B cell (primary cell): ENCODE data around the gene BCL2L11. TPM values are rescaled to one million over a fixed set of nuclear protein-coding genes. Genes with fewer than 3 reads are reported as not detected.

Experiments
- ATAC-seq: fragments of 200-7000 bp; cut with Tn5 transposase; one replicate; pipeline ENCODE4 v1.10.0; 2021; ENCODE audit warnings: low read depth, mild to moderate bottlenecking, moderate number of reproducible peaks, moderate library complexity
- CTCF ChIA-PET: fragments of 350-600 bp; sonication (Branson Sonifier 250); formaldehyde crosslinking; loops from one replicate; lab custom pipeline; 2021; ENCODE audit warnings: antibody characterized with exemption, inconsistent platforms; lab: Charles Lee
- POLR2A ChIA-PET: fragments of 350-600 bp; sonication (Branson Sonifier 250); formaldehyde crosslinking; loops from one replicate; lab custom pipeline; 2021; ENCODE audit warnings: antibody characterized with exemption; lab: Charles Lee
- DNase-seq: peaks from one replicate; pipeline ENCODE4 v3.0.0; 2013
- H2AFZ ChIP-seq: 2 replicates; pipeline ENCODE4 v1.6.1; 2012; ENCODE audit warnings: mild to moderate bottlenecking, low read depth, low read length; ENCODE audit not compliant: insufficient read depth, poor library complexity, severe bottlenecking
- H3K27ac ChIP-seq, 2 donors: 1 replicate in 1 of 2; 2 replicates in 1 of 2; pipeline ENCODE4 v1.5.1; 2012 to 2013; ENCODE audit warnings: low read length in 2 of 2, mild to moderate bottlenecking in 2 of 2, moderate library complexity in 1 of 2
- H3K27me3 ChIP-seq, 4 experiments: fragments of 200-600 bp in 1 of 4; sonication (generic) in 1 of 4; replicated peaks in 1 of 4; 1 replicate in 2 of 4; 2 replicates in 2 of 4; pipeline versions ENCODE4 v1.6.1 to v1.7.0; 2013 to 2016; ENCODE audit warnings: low read length in 3 of 4, mild to moderate bottlenecking in 2 of 4, mixed read lengths in 1 of 4, moderate library complexity in 1 of 4; ENCODE audit not compliant: insufficient read depth in 4 of 4, control insufficient read depth in 3 of 4; ENCODE audit errors: control extremely low read depth in 1 of 4
- H3K36me3 ChIP-seq, 2 experiments: replicated peaks in 1 of 2; 1 replicate in 1 of 2; 2 replicates in 1 of 2; pipeline versions ENCODE4 v1.6.1 to v1.7.1; 2013; ENCODE audit warnings: low read length in 1 of 2; ENCODE audit not compliant: insufficient read depth in 2 of 2, control insufficient read depth in 1 of 2; ENCODE audit errors: control extremely low read depth in 1 of 2, extremely low read depth in 1 of 2
- H3K4me1 ChIP-seq, 2 donors: fragments of 200-600 bp in 1 of 2; sonication (generic) in 1 of 2; 1 replicate in 1 of 2; 2 replicates in 1 of 2; pipeline versions ENCODE4 v1.5.1 to v1.6.1; 2013 to 2017; ENCODE audit warnings: low read length in 2 of 2; ENCODE audit not compliant: control insufficient read depth in 2 of 2, insufficient read depth in 2 of 2
- H3K4me2 ChIP-seq: replicated peaks from 2 replicates; pipeline ENCODE3; 2012; ENCODE audit warnings: mild to moderate bottlenecking, low read depth, low read length; ENCODE audit not compliant: poor library complexity, severe bottlenecking
- H3K4me3 ChIP-seq, 5 experiments: fragments of 200-600 bp in 1 of 5; sonication (generic) in 1 of 5; 1 replicate in 3 of 5; 2 replicates in 2 of 5; pipeline versions ENCODE4 v1.5.1 to v1.7.0; 2011 to 2016; ENCODE audit warnings: low read length in 4 of 5, mild to moderate bottlenecking in 4 of 5, low read depth in 2 of 5, control low read depth in 1 of 5, moderate library complexity in 1 of 5; ENCODE audit not compliant: insufficient read depth in 1 of 5; ENCODE audit errors: control extremely low read depth in 1 of 5, extremely low read depth in 1 of 5
- H3K79me2 ChIP-seq: fragments of 200-600 bp; sonication (generic); one replicate; pipeline ENCODE4 v1.6.0; 2016; ENCODE audit warnings: low read length; ENCODE audit not compliant: control insufficient read depth, insufficient read depth
- H3K9ac ChIP-seq: fragments of 200-600 bp; sonication (generic); 2 replicates; pipeline ENCODE4 v1.6.1; 2017; ENCODE audit warnings: mild to moderate bottlenecking, low read length, moderate library complexity
- H3K9me3 ChIP-seq, 3 donors: one replicate each; pipeline versions ENCODE4 v1.6.1 to v1.7.1; 2013; ENCODE audit warnings: low read length in 2 of 3; ENCODE audit not compliant: control insufficient read depth in 2 of 3, insufficient read depth in 1 of 3; ENCODE audit errors: control extremely low read depth in 1 of 3
- H4K20me1 ChIP-seq: 2 replicates; pipeline ENCODE4 v1.6.0; 2012; ENCODE audit warnings: mild to moderate bottlenecking, low read length; ENCODE audit not compliant: insufficient read depth, control insufficient read depth, poor library complexity, severe bottlenecking
- H3K27ac Mint-ChIP-seq: one replicate; pipeline ENCODE4 v1.8.0; 2021; ENCODE audit warnings: mixed read lengths
- H3K27me3 Mint-ChIP-seq: one replicate; pipeline ENCODE4 v1.8.0; 2021; ENCODE audit warnings: mixed read lengths
- H3K4me1 Mint-ChIP-seq: one replicate; pipeline ENCODE4 v1.8.0; 2021; ENCODE audit warnings: mixed read lengths
- H3K4me3 Mint-ChIP-seq: one replicate; pipeline ENCODE4 v1.8.0; 2021; ENCODE audit warnings: mixed read lengths
- H3K9me3 Mint-ChIP-seq: one replicate; pipeline ENCODE4 v1.8.0; 2022; ENCODE audit warnings: mixed read lengths; ENCODE audit not compliant: insufficient read depth
- CTCF ChIP-seq: fragments of 200-600 bp; IDR thresholded peaks from one replicate; pipeline ENCODE4 v1.8.0; 2022; ENCODE audit warnings: antibody characterized with exemption, mild to moderate bottlenecking
- EZH2 ChIP-seq: IDR thresholded peaks from 2 replicates; pipeline ENCODE4 v1.6.1; 2012; ENCODE audit warnings: borderline replicate concordance, low read depth, mild to moderate bottlenecking, moderate library complexity, low read length; ENCODE audit not compliant: insufficient read depth, poor library complexity, severe bottlenecking
- WGBS: methylation state at CpG from one replicate; pipeline ENCODE4 v1.1.5; 2013; ENCODE audit warnings: missing lambda C conversion rate; ENCODE audit not compliant: insufficient coverage; 5-methylcytosine and 5-hydroxymethylcytosine counted together
- intact Hi-C: fragments of 100-400 bp; cut with micrococcal nuclease; formaldehyde crosslinking; loops from one replicate; pipeline ENCODE4 v1.10.0; 2022
- polyA plus RNA-seq: library from polyadenylated mRNA; depleted of rRNA; stranded (reverse); fragments of >200 nt; gene quantifications from 2 replicates; pipeline ENCODE4 v1.2.3, GENCODE V29; 2012
- total RNA-seq, 2 donors: library from RNA; stranded (reverse); fragments of 120-200 nt in 1 of 2; gene quantifications; 1 replicate in 1 of 2; 2 replicates in 1 of 2; pipeline versions ENCODE4 v1.2.3 to v1.2.4, GENCODE V29; 2013 to 2022

Gene BCL2L11
- total and polyA plus RNA-seq, 2 donors (not counting 1 experiment from before 2014, with no cell fraction given): 13.8 to 164 TPM

GRCh38 chr2:111128096-111128495, 7.4 kb downstream of the BCL2L11 start:
- WGBS: no CpG with 5 or more reads among the region's 2 CpGs
- no peak overlapping the region for H2AFZ ChIP-seq
- Mint-ChIP-seq H3K27ac (no peak overlapping the region), H3K9me3 (no peaks in the 10 kb centered on the region), H3K4me3 (no peak overlapping the region), H3K4me1 (peaks cover 48% of the 10 kb centered on the region), H3K27me3 (no peaks in the 10 kb centered on the region)
- intact Hi-C loops: no loop called here
- ATAC-seq (no peak), DNase-seq (no peak)
- H3K4me3 ChIP-seq: no peak overlapping the region
- H3K27me3 ChIP-seq: no peaks in the 10 kb centered on the region
- no peak for TF ChIP-seq EZH2
- TF ChIP-seq CTCF: no peak
- H3K4me2 ChIP-seq: no peak overlapping the region
- H3K9ac ChIP-seq: no peak overlapping the region
- CTCF ChIA-PET: interaction anchor here (1.2 kb wide), 1 partner anchor 316 kb away, joined by 4 read pairs; no protein-coding TSS in a partner anchor
- H3K4me1 ChIP-seq: peaks cover 3 to 6% of the 10 kb centered on the region in 2 donors
- peaks cover 80% of the 10 kb centered on the region for H4K20me1 ChIP-seq
- H3K9me3 ChIP-seq: peaks cover 0 to 1% (median 0%) of the 10 kb centered on the region in 3 donors
- peaks cover 7 to 34% of the 10 kb centered on the region in 2 experiments for H3K36me3 ChIP-seq
- H3K79me2 ChIP-seq: peaks cover 81% of the 10 kb centered on the region
- H3K27ac ChIP-seq: no peak overlapping the region
- POLR2A ChIA-PET: no interaction called here

- no peak for ATAC-seq
- H3K9ac ChIP-seq: no peak overlapping the region
- Mint-ChIP-seq H3K27ac (no peak overlapping the region), H3K9me3 (no peaks in the 10 kb centered on the region), H3K4me3 (peak overlapping the region; percentile 15), H3K4me1 (peaks cover 41% of the 10 kb centered on the region), H3K27me3 (no peaks in the 10 kb centered on the region)
- H4K20me1 ChIP-seq: peaks cover 71% of the 10 kb centered on the region
- H3K27me3 ChIP-seq: no peaks in the 10 kb centered on the region
- no peak overlapping the region for H3K27ac ChIP-seq
- TF ChIP-seq CTCF (no peak), EZH2 (no peak)
- 83% methylated on average over 1 of the region's 2 CpGs for WGBS
- no peak overlapping the region for H3K4me2 ChIP-seq
- peaks cover 0 to 1% (median 0%) of the 10 kb centered on the region in 3 donors for H3K9me3 ChIP-seq
- intact Hi-C loops: no loop called here
- POLR2A ChIA-PET: no interaction called here
- H3K4me3 ChIP-seq: no peak overlapping the region
- H3K4me1 ChIP-seq: peaks cover 0 to 11% of the 10 kb centered on the region in 2 donors
- CTCF ChIA-PET: interaction anchor here (1.2 to 1.4 kb wide), 2 partner anchors 14 to 16 kb away, joined by 3 to 6 read pairs; no protein-coding TSS in a partner anchor
- peaks cover 82% of the 10 kb centered on the region for H3K79me2 ChIP-seq
- no peak overlapping the region for H2AFZ ChIP-seq
- DNase-seq: no peak
- H3K36me3 ChIP-seq: peaks cover 7 to 12% of the 10 kb centered on the region in 2 experiments
These were observed 12.9 kb downstream of the BCL2L11 start for GRCh38 chr2:111133603-111134002.
